Stimulated activated CD8-positive, alpha-beta memory T cell treated with anti-CD3 and anti-CD28 coated beads, Interleukin-15, amount 100 ng/mL, for 48 hours (primary cell): Measurements from ENCODE around the gene WNK3.

Source experiments
- DNase-seq, 2 donors: peaks; one replicate each; pipeline ENCODE4 v3.0.0-alpha.2; 2020; ENCODE audit warnings: low read depth in 2 of 2

WNK3 gene

GRCh38 chrX:54238588-54238987 is 119.3 kb downstream of the WNK3 start:
- DNase-seq: no peak

- DNase-seq: no peak
Measured at GRCh38 chrX:54237014-54237413, 120.8 kb downstream of the WNK3 start.

GRCh38 chrX:54230435-54231148 is 127.3 kb downstream of the WNK3 start:
- no peak for DNase-seq

GRCh38 chrX:54223581-54223980 is 134.3 kb downstream of the WNK3 start:
- DNase-seq: no peak

- DNase-seq: no peak
Measured at GRCh38 chrX:54213603-54214002, 144.2 kb downstream of the WNK3 start.

GRCh38 chrX:54208531-54208930 is 149.3 kb downstream of the WNK3 start:
- no peak for DNase-seq

GRCh38 chrX:54198262-54198661 is 159.6 kb downstream of the WNK3 start:
- DNase-seq: no peak

- DNase-seq: no peak
Measured at GRCh38 chrX:54194982-54195588, 162.8 kb downstream of the WNK3 start.

- no peak for DNase-seq
Measured at GRCh38 chrX:54193085-54193821, 164.6 kb downstream of the WNK3 start.

GRCh38 chrX:54184474-54184873 is 173.4 kb downstream of the WNK3 start:
- no peak for DNase-seq

- DNase-seq: peak; percentile 36 to 40
Measured at GRCh38 chrX:54182864-54183613, 174.8 kb downstream of the WNK3 start, which contains the start of gene FAM120C. TSS of gene FAM120C (minus strand) at chrX:54183254. CDS start at chrX:54183198, 56 bp downstream.

- DNase-seq: peak; percentile 32 to 49
Measured at GRCh38 chrX:54182194-54182863, 175.5 kb downstream of the WNK3 start.

GRCh38 chrX:54181202-54181953 is 176.5 kb downstream of the WNK3 start:
- DNase-seq: no peak

- no peak for DNase-seq
Measured at GRCh38 chrX:54180403-54180802, 177.4 kb downstream of the WNK3 start.

GRCh38 chrX:54178100-54178940 is 179.5 kb downstream of the WNK3 start:
- DNase-seq: no peak

GRCh38 chrX:54177306-54177705 is 180.5 kb downstream of the WNK3 start:
- no peak for DNase-seq

- no peak for DNase-seq
Measured at GRCh38 chrX:54173791-54174190, 184.1 kb downstream of the WNK3 start.

GRCh38 chrX:54172455-54172854 is 185.4 kb downstream of the WNK3 start:
- DNase-seq: no peak

GRCh38 chrX:54171527-54172250 is 186.2 kb downstream of the WNK3 start:
- no peak for DNase-seq
